GM19035 (cell line): ENCODE measurements around the gene CDH22.

ENCODE experiments used
- ATAC-seq: cut with Tn5 transposase; IDR thresholded peaks from one replicate; pipeline ENCODE4 v1.9.1; 2021; ENCODE audit not compliant: unreplicated experiment

Gene CDH22

GRCh38 chr20:46243707-46244628 lies 64.3 kb downstream of the CDH22 start:
- ATAC-seq = no peak

GRCh38 chr20:46242390-46242789 lies 65.9 kb downstream of the CDH22 start:
- no peak for ATAC-seq

GRCh38 chr20:46240881-46241280 lies 67.4 kb downstream of the CDH22 start:
- ATAC-seq = no peak

GRCh38 chr20:46240065-46240464 lies 68.2 kb downstream of the CDH22 start:
- no peak for ATAC-seq

GRCh38 chr20:46237736-46238135 lies 70.6 kb downstream of the CDH22 start:
- ATAC-seq = no peak

- no peak for ATAC-seq
Measured at GRCh38 chr20:46237227-46237626, 71.1 kb downstream of the CDH22 start.

GRCh38 chr20:46235077-46235476 lies 73.2 kb downstream of the CDH22 start:
- no peak for ATAC-seq

GRCh38 chr20:46233701-46234100 lies 74.6 kb downstream of the CDH22 start:
- no peak for ATAC-seq

- no peak for ATAC-seq
Measured at GRCh38 chr20:46232539-46232938, 75.8 kb downstream of the CDH22 start.

GRCh38 chr20:46230801-46231282 lies 77.5 kb downstream of the CDH22 start:
- ATAC-seq = no peak

GRCh38 chr20:46230106-46230491 lies 78.2 kb downstream of the CDH22 start:
- no peak for ATAC-seq

GRCh38 chr20:46229478-46230105 lies 78.7 kb downstream of the CDH22 start:
- no peak for ATAC-seq

- ATAC-seq = no peak
Measured at GRCh38 chr20:46228670-46229069, 79.6 kb downstream of the CDH22 start.

- ATAC-seq = no peak
Measured at GRCh38 chr20:46227272-46227767, 81.0 kb downstream of the CDH22 start.

- no peak for ATAC-seq
Measured at GRCh38 chr20:46226602-46227001, 81.7 kb downstream of the CDH22 start.

- ATAC-seq = no peak
Measured at GRCh38 chr20:46222521-46223007, 85.7 kb downstream of the CDH22 start.

- no peak for ATAC-seq
Measured at GRCh38 chr20:46221256-46221833, 87.0 kb downstream of the CDH22 start.

- no peak for ATAC-seq
Measured at GRCh38 chr20:46220455-46221207, 87.7 kb downstream of the CDH22 start.

GRCh38 chr20:46219920-46220319 lies 88.4 kb downstream of the CDH22 start:
- ATAC-seq = no peak

- ATAC-seq = no peak
Measured at GRCh38 chr20:46219190-46219589, 89.1 kb downstream of the CDH22 start.

- no peak for ATAC-seq
Measured at GRCh38 chr20:46218656-46219055, 89.6 kb downstream of the CDH22 start.
